Measurements from ENCODE around the gene GDF9.

DNA sequence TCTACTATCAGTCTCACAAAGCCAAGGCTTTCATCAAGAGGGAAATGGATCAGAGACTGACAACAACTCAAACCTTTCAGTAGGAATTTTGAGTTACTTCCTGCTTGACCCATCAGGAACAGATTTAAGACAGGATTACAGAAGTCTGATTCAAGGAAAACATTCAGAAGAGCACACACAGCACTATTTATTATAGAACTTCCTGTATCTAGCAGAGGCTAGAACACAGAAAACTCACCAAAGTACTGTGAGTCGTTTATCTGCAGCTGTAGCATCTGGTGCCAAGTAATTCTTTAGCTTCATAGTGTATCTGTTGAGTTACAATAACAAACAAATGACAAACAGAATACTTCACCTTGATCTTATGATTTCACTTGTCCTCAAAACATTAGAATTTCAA, 21.0 kb upstream of the GDF9 start:
- TF ChIP-seq, protein P1, sequence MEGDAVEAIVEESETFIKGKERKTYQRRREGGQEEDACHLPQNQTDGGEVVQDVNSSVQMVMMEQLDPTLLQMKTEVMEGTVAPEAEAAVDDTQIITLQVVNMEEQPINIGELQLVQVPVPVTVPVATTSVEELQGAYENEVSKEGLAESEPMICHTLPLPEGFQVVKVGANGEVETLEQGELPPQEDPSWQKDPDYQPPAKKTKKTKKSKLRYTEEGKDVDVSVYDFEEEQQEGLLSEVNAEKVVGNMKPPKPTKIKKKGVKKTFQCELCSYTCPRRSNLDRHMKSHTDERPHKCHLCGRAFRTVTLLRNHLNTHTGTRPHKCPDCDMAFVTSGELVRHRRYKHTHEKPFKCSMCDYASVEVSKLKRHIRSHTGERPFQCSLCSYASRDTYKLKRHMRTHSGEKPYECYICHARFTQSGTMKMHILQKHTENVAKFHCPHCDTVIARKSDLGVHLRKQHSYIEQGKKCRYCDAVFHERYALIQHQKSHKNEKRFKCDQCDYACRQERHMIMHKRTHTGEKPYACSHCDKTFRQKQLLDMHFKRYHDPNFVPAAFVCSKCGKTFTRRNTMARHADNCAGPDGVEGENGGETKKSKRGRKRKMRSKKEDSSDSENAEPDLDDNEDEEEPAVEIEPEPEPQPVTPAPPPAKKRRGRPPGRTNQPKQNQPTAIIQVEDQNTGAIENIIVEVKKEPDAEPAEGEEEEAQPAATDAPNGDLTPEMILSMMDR (IDR thresholded peaks at IDR 0.05 in 2 of 3, conservative IDR thresholded peaks at IDR 0.05 in 1 of 3; ENCODE audit: borderline replicate concordance in 1 of 3, insufficient read depth in 1 of 3, low read depth in 2 of 3, low read length in 2 of 3): no peak
- TF ChIP-seq TCF7L2 (IDR thresholded peaks at IDR 0.05; ENCODE audit: borderline replicate concordance, extremely low read depth, insufficient read depth, insufficient read length): no peak
- TF ChIP-seq, protein P2, sequence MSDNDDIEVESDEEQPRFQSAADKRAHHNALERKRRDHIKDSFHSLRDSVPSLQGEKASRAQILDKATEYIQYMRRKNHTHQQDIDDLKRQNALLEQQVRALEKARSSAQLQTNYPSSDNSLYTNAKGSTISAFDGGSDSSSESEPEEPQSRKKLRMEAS (IDR thresholded peaks at IDR 0.05): no peak
- TF ChIP-seq SIN3A (IDR thresholded peaks at IDR 0.05; ENCODE audit: low read depth): no peak
- TF ChIP-seq ZFX (IDR thresholded peaks at IDR 0.05): no peak
- TF ChIP-seq POLR2A (IDR thresholded peaks at IDR 0.05; ENCODE audit: borderline replicate concordance, extremely low read depth, insufficient read depth, insufficient read length): no peak
- no peak for TF ChIP-seq POLR2AphosphoS5 (IDR thresholded peaks at IDR 0.05; ENCODE audit: low read depth, low read length)
- TF ChIP-seq SP1 (IDR thresholded peaks at IDR 0.05; ENCODE audit: low read depth): no peak

All from HCT116 (cell line).